CD14-positive monocyte (primary cell): ENCODE measurements around the gene SLC46A2. TPM values are rescaled to one million over a fixed set of nuclear protein-coding genes. Genes with fewer than 3 reads are reported as not detected.

ENCODE experiments used
- DNase-seq, 3 donors: peaks; one replicate each; pipeline ENCODE4 v3.0.0-alpha.2; 2011 to 2022
- H2AFZ ChIP-seq: 2 replicates; pipeline ENCODE4 v1.6.0; 2012; ENCODE audit warnings: mild to moderate bottlenecking, low read depth, low read length, inconsistent platforms; ENCODE audit not compliant: insufficient read depth, poor library complexity, severe bottlenecking
- H3K27ac ChIP-seq, 2 donors: 1 replicate in 1 of 2; 2 replicates in 1 of 2; pipeline ENCODE4 v1.5.1; 2012 to 2013; ENCODE audit warnings: low read length in 2 of 2, control low read depth in 1 of 2, inconsistent platforms in 1 of 2, low read depth in 1 of 2, mild to moderate bottlenecking in 1 of 2
- H3K27me3 ChIP-seq, 2 donors: one replicate each; pipeline versions ENCODE4 v1.6.0 to v1.6.1; 2011 to 2013; ENCODE audit warnings: low read length in 2 of 2; ENCODE audit not compliant: control insufficient read depth in 2 of 2, insufficient read depth in 2 of 2
- H3K36me3 ChIP-seq, 2 donors: replicated peaks in 1 of 2; 1 replicate in 1 of 2; 2 replicates in 1 of 2; pipeline versions ENCODE4 v1.5.1 to v1.6.1; 2012 to 2013; ENCODE audit warnings: low read length in 2 of 2, control low read depth in 1 of 2, inconsistent platforms in 1 of 2, mild to moderate bottlenecking in 1 of 2; ENCODE audit not compliant: insufficient read depth in 2 of 2, control insufficient read depth in 1 of 2
- H3K4me1 ChIP-seq, 2 donors: 1 replicate in 1 of 2; 2 replicates in 1 of 2; pipeline versions ENCODE4 v1.5.1 to v1.6.1; 2012 to 2013; ENCODE audit warnings: low read length in 2 of 2, control low read depth in 1 of 2, inconsistent platforms in 1 of 2, mild to moderate bottlenecking in 1 of 2, moderate library complexity in 1 of 2; ENCODE audit not compliant: insufficient read depth in 2 of 2, control insufficient read depth in 1 of 2
- H3K4me2 ChIP-seq: replicated peaks from 2 replicates; pipeline ENCODE3; 2012; ENCODE audit warnings: low read length, moderate library complexity, mild to moderate bottlenecking; ENCODE audit not compliant: poor library complexity, severe bottlenecking; ENCODE audit errors: extremely low read depth
- H3K4me3 ChIP-seq, 3 experiments: fragments of 200-600 bp in 1 of 3; sonication (generic) in 1 of 3; replicated peaks in 1 of 3; 1 replicate in 2 of 3; 2 replicates in 1 of 3; pipeline ENCODE4 v1.5.1; 2011 to 2013; ENCODE audit warnings: low read length in 3 of 3, mild to moderate bottlenecking in 3 of 3, control low read depth in 2 of 3, low read depth in 2 of 3, inconsistent platforms in 1 of 3, moderate library complexity in 1 of 3
- H3K79me2 ChIP-seq: 2 replicates; pipeline ENCODE4 v1.6.0; 2012; ENCODE audit warnings: mild to moderate bottlenecking, control low read depth, inconsistent platforms, low read length, moderate library complexity; ENCODE audit not compliant: insufficient read depth
- H3K9ac ChIP-seq: 2 replicates; pipeline ENCODE4 v1.6.0; 2017; ENCODE audit warnings: low read length, mild to moderate bottlenecking; ENCODE audit not compliant: insufficient read depth, poor library complexity, severe bottlenecking
- H3K9me3 ChIP-seq, 2 donors: replicated peaks in 1 of 2; 1 replicate in 1 of 2; 2 replicates in 1 of 2; pipeline versions ENCODE4 v1.5.1 to v1.6.1; 2012 to 2013; ENCODE audit warnings: low read length in 2 of 2, control low read depth in 1 of 2; ENCODE audit not compliant: control insufficient read depth in 1 of 2, insufficient read depth in 1 of 2
- H4K20me1 ChIP-seq: 2 replicates; pipeline ENCODE4 v1.6.0; 2012; ENCODE audit warnings: mild to moderate bottlenecking, low read length, control low read depth, moderate library complexity; ENCODE audit not compliant: insufficient read depth
- H3K27ac Mint-ChIP-seq, 7 donors: one replicate each; pipeline ENCODE4 v1.8.0; 2020; ENCODE audit warnings: mild to moderate bottlenecking in 7 of 7, mixed read lengths in 7 of 7, moderate library complexity in 6 of 7, inconsistent platforms in 2 of 7
- H3K27me3 Mint-ChIP-seq, 3 donors: one replicate each; pipeline ENCODE4 v1.8.0; 2021 to 2022; ENCODE audit warnings: low read depth in 3 of 3, mild to moderate bottlenecking in 3 of 3, mixed read lengths in 3 of 3, moderate library complexity in 3 of 3, inconsistent platforms in 1 of 3
- H3K36me3 Mint-ChIP-seq, 2 donors: one replicate each; pipeline ENCODE4 v1.8.0; 2020; ENCODE audit warnings: mixed read lengths in 2 of 2, inconsistent platforms in 1 of 2, mild to moderate bottlenecking in 1 of 2
- H3K4me1 Mint-ChIP-seq: one replicate; pipeline ENCODE4 v1.8.0; 2020; ENCODE audit warnings: mild to moderate bottlenecking, mixed read lengths
- H3K4me3 Mint-ChIP-seq, 2 donors: one replicate each; pipeline ENCODE4 v1.8.0; 2020; ENCODE audit warnings: mild to moderate bottlenecking in 2 of 2, mixed read lengths in 2 of 2, moderate library complexity in 1 of 2
- H3K9me3 Mint-ChIP-seq, 7 donors: one replicate each; pipeline ENCODE4 v1.8.0; 2020 to 2022; ENCODE audit warnings: mixed read lengths in 7 of 7, mild to moderate bottlenecking in 6 of 7, moderate library complexity in 6 of 7, inconsistent platforms in 2 of 7
- WGBS: methylation state at CpG from one replicate; pipeline ENCODE4 v1.1.5; 2013; ENCODE audit warnings: missing lambda C conversion rate; ENCODE audit not compliant: insufficient coverage; 5-methylcytosine and 5-hydroxymethylcytosine counted together
- intact Hi-C, 2 donors: fragments of 100-400 bp; cut with micrococcal nuclease; formaldehyde crosslinking; loops; one replicate each; pipeline versions ENCODE4 v1.15.0 to v1.15.1; 2023
- polyA plus RNA-seq, 3 donors: library from polyadenylated mRNA; depleted of rRNA in 1 of 3; unstranded in 2 of 3; stranded (reverse) in 1 of 3; fragments of 300-500 nt in 2 of 3; fragments of >200 nt in 1 of 3; fragmentation: Illumina TruSeq in 2 of 3; gene quantifications; 1 replicate in 2 of 3; 2 replicates in 1 of 3; pipeline ENCODE4 v1.2.3, GENCODE V29; 2012 to 2021
- TF ChIP-seq, protein P1 (sequence below): fragments of 200-600 bp; IDR thresholded peaks from one replicate; pipeline ENCODE4 v1.8.0; 2022; ENCODE audit warnings: antibody characterized with exemption, mild to moderate bottlenecking

The SLC46A2 gene
- polyA plus RNA-seq, 3 donors, result 43.5 to 87.0 (median 45.1) TPM

DNA sequence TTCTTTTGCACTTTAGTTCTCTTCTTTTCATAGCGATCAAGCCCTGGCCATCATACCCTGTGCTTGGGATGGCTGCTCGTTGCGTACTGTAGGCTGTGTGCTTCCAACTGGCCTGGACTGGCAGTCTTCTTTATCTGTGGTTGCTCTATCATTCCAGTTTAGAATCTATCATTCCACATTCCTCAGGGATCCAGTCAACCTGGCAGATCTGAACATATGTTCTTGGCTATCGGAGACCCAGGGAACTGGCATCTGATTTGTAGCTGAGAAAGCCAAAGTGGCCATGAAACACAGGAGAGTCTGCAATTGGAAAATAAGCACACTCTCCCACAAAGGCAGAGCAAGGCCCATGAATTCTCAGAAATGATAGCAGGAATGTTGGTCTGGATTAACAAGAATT lies 22.6 kb upstream of the SLC46A2 start:
- Mint-ChIP-seq H3K27ac (no peak overlapping the region), H3K4me3 (no peak overlapping the region)
- intact Hi-C loops, result no loop called here

DNA sequence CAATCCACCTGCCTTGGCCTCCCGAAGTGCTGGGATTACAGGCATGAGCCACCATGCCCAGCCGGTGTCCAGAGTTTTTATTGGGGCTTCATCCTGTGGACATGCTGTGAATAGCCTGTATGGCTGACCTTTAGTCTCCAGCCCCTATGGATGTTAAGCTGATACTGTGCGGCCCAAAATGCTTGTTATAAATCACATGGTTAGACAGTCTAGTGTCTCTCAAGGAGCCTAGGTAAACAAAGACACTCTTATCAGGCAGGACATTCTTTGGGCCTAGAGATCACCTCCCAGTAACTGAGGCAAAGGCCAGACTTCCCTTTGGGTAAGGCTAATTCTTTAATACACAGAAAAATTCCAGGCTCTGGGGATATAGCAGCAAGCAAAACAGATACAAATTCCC lies 22.0 kb upstream of the SLC46A2 start:
- Histone ChIP-seq H3K4me3 (no peak overlapping the region), H3K9me3 (no peaks in the 10 kb centered on the region), H3K9ac (no peak overlapping the region), H3K36me3 (no peaks in the 10 kb centered on the region), H3K27me3 (no peaks in the 10 kb centered on the region), H4K20me1 (no peaks in the 10 kb centered on the region), H3K79me2 (no peaks in the 10 kb centered on the region), H3K4me1 (no peaks in the 10 kb centered on the region), H2AFZ (no peak overlapping the region), H3K4me2 (no peak overlapping the region), H3K27ac (no peak overlapping the region)
- DNase-seq, result no peak
- Mint-ChIP-seq H3K27ac (no peak overlapping the region), H3K27me3 (peaks cover 5 to 8% (median 6%) of the 10 kb centered on the region in 3 donors), H3K4me3 (no peak overlapping the region), H3K4me1 (no peaks in the 10 kb centered on the region), H3K9me3 (peaks cover 0 to 12% (median 4%) of the 10 kb centered on the region in 7 donors), H3K36me3 (no peaks in the 10 kb centered on the region)
- TF ChIP-seq, protein P1, sequence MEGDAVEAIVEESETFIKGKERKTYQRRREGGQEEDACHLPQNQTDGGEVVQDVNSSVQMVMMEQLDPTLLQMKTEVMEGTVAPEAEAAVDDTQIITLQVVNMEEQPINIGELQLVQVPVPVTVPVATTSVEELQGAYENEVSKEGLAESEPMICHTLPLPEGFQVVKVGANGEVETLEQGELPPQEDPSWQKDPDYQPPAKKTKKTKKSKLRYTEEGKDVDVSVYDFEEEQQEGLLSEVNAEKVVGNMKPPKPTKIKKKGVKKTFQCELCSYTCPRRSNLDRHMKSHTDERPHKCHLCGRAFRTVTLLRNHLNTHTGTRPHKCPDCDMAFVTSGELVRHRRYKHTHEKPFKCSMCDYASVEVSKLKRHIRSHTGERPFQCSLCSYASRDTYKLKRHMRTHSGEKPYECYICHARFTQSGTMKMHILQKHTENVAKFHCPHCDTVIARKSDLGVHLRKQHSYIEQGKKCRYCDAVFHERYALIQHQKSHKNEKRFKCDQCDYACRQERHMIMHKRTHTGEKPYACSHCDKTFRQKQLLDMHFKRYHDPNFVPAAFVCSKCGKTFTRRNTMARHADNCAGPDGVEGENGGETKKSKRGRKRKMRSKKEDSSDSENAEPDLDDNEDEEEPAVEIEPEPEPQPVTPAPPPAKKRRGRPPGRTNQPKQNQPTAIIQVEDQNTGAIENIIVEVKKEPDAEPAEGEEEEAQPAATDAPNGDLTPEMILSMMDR, result no peak
- 97% methylated on average over 3 of the region's 3 CpGs for WGBS
- intact Hi-C loops, result no loop called here

More for the DNA sequence above, 22.6 kb upstream of the SLC46A2 start:
- Mint-ChIP-seq H3K36me3 (no peaks in the 10 kb centered on the region), H3K4me1 (no peaks in the 10 kb centered on the region), H3K9me3 (peaks cover 0 to 12% (median 4%) of the 10 kb centered on the region in 7 donors), H3K27me3 (peaks cover 5 to 10% (median 6%) of the 10 kb centered on the region in 3 donors)
- 97% methylated on average over 3 of the region's 4 CpGs for WGBS
- no peaks in the 10 kb centered on the region for H3K9me3 ChIP-seq
- DNase-seq, result no peak
- H3K4me3 ChIP-seq, result no peak overlapping the region
- no peak overlapping the region for H3K27ac ChIP-seq
- H3K27me3 ChIP-seq, result no peaks in the 10 kb centered on the region
- H3K36me3 ChIP-seq, result no peaks in the 10 kb centered on the region
- no peak overlapping the region for H3K4me2 ChIP-seq
- no peaks in the 10 kb centered on the region for H3K4me1 ChIP-seq
- no peaks in the 10 kb centered on the region for H4K20me1 ChIP-seq
- H2AFZ ChIP-seq, result no peak overlapping the region
- no peaks in the 10 kb centered on the region for H3K79me2 ChIP-seq
- TF ChIP-seq, protein P1, result no peak
- H3K9ac ChIP-seq, result no peak overlapping the region
